Activated T-helper 1 cell treated with Interleukin-2 at 50 U/mL for 16 hours (primary cell): ENCODE measurements around the gene LCP2.
A peak's percentile ranks its signal among the peaks of the same experiment; 100 is the strongest.
"Not testable (repeated sequence)": the region's sequence is repeated elsewhere in the genome, so short reads cannot be mapped to it uniquely, and the experiment has no call there.

Experiments
- DNase-seq: peaks from one replicate; pipeline ENCODE4 v3.0.0-alpha.2; 2020; ENCODE audit warnings: low read depth

The LCP2 gene

DNA sequence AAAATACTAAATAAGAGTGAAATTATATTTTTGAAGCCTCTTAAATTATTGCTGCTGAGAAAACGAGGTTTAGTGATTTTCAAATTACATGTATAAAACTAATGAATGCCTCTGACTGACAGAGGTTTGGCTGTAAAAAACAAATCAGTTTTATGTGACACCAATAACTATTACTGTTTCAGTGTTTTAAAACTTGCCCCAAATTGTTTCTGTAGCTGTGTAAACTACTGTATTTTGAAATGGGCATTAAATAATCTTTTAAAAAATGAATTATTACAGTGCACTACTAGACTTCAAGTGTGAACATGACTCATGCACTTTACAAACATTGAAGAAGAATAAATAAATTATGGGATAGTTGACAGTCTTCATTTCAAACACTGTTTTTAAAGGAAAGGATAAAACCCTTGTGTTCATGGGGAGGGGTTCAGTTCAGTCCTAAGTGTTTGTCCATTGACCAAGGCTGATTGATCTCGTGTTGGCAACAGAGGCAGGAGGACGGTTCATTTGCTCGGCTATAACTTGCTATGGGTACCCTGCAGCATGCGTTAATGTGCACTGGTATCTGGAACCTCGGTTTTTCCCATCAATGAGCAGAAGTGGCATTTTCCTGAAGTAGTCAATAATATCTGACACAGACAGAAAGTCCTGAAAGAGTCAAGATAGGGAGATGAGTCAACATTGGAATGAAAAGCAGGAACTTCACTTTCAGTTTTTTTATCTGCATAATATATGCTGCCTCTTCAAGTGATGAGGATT lies 49.2 kb downstream of the LCP2 start:
- DNase-seq, result no peak

GRCh38 chr5:170247363-170247762 lies 50.2 kb downstream of the LCP2 start:
- DNase-seq, result no peak

GRCh38 chr5:170246126-170246870 lies 51.3 kb downstream of the LCP2 start:
- DNase-seq, result no peak

DNA sequence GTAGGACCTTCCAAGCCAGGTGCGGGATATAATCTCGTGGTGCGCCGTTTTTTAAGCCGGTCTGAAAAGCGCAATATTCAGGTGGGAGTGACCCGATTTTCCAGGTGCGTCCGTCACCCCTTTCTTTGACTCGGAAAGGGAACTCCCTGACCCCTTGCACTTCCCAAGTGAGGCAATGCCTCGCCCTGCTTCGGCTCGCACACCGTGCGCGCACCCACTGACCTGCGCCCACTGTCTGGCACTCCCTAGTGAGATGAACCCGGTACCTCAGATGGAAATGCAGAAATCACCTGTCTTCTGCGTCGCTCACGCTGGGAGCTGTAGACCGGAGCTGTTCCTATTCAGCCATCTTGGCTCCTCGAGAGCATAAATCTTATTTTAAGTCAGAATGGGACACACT lies 52.1 kb downstream of the LCP2 start:
- DNase-seq, result not testable (repeated sequence)

DNA sequence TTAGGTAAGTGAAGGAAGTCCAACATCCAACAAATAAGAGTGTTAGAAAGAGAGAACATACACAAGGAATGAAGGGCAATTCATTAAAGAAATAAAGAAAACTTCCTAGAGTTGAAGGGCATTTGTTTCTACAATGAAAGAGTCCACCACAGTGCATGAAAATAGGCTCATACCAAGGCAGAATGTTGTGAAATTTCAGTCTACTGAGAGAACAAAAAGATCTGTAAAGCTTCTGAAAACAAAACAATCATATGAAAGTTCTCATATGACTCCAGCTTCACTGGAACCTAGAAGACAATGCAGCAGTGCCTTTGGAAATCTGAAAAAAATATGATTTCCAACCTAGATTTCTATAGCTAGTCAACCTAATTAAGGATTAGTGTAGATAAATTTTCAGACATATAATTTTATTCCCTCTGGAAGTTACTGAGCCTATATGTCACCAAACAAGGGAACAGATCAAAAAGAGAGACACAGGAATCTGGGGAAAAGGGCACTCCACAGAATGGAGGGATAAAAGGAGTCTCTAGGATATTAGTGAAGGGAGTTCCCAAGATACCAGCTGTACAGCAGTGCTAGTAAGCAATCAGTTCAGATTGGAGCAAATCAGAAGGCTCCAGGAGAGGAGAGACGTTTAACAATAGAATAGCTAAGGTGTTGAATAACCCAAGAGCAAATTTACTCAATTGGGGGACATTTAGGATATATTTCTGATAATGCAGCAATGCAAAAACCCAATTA lies 59.0 kb downstream of the LCP2 start:
- no peak for DNase-seq

DNA sequence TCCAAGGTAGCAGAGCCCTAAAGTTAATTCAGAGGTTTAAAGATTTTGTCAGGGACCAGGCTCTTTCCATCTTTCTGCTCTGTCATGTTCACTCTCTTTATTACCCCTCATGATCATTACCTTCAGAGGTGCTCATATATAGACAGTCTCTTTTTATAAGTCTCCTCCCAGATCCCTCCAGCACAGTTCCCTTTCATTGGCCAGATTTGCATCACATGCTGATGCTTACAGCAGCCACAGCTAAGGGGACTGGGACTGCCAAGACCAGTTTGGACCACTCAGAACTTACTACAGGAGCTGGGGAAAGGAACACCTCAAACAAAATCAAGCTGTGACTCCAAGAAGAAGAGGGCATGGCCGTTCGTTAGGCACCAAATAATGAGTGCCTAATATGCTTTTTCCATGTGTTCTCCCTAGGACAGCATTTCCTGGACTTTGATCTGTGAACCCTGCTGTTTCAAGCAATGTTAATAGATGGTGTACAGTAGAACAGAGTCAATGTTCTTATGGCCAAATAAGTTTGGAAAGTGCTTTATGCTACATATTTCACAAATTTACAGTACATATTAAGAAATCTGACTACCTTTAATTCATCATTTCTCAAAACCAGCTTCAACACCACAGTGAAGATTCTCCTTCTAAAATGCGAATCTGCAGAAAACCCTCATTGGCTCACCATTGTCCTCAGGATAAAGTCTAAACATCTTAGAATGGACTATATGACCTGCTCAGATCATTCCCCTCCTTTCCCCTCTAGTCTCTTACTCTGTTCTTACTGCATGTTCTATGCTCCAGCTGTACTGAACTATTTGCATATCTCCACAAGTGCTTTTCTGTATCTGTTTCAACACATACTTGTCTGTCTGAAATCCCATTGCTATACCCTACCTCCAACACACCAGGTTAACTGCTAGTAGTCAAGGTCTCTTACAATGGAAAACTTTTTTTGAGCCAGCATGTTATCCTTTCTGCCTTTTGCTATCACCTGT lies 61.4 kb downstream of the LCP2 start:
- DNase-seq, result no peak

DNA sequence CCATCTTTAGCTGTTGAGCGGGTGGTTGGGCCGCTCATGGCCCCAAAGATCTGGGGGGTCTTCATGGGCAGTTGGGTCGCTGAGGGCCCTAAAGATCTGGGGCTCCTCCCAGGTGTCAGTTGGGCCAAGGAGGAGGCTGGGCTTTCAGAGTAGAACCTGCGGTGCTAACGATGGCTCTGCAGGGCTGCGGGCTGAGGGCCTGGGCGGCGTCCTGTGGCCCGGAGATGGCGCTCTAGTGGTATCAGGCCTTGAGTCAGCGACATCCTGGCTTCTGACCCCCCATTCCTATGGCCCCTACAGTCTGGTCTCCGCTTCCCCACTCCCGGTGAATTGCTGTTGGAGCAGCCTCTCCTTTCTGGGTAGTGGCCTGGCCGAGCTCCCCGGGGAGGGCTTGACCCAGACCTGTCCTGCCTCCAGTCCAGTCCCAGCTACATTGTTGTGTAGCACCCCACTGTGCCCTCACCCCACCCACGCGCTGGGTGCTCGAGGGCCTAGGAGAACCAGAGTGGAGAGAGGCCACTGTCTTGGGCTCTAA lies 64.2 kb downstream of the LCP2 start:
- no peak for DNase-seq

DNA sequence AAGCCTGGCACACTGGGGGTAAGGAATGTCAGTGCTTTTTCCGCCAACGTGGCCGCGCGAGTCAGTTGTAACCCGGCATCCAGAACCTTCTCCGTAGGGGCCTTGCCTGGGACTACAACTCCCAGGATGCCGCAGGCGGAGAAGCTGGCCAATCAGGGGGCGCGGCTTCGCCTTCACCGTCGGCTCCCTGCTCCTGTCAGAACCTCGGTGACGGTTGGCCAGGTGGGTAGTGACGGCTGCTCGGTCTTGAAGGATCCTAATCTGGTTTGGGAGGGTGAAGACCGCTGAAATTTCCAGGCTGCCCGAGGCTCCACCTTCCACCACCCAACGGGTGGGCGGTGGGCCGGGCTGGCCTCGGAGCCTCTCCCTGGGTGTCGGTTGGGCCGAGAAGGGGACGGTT lies 64.8 kb downstream of the LCP2 start, which contains the start of gene C5orf58:
Gene C5orf58, plus strand, starts transcription at position 200 of the 400 bp plus-strand sequence. CDS start 1,992 bp downstream, outside the sequence.
- no peak for DNase-seq

- DNase-seq, result no peak
Observed at GRCh38 chr5:170228762-170229435, 68.7 kb downstream of the LCP2 start.

GRCh38 chr5:170226661-170227060 lies 70.9 kb downstream of the LCP2 start:
- no peak for DNase-seq

DNA sequence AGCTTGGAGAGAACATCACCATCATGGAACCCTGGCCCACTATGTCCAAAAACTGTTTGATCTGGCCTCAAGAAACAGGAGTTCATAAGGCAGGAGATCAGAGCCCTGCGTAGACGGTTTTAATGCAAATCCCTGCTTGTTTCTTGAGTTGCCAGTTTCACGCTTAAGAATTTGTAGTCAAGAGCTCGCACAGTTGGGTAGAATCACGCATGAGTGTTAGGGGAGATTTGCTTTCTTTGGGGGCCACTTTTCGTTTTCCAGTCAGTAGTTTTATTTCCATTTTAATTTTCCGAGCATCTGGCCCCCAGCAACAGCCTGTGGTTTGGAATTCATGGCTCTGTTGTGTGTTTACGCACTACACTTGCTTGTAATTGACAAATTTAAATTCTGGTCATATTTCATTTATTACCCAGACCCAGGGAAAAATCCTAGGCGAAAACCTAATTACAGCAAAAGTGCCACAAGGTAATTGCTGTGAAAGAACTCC lies 71.4 kb downstream of the LCP2 start:
- no peak for DNase-seq

- DNase-seq, result peak; percentile 54
Observed at GRCh38 chr5:170225326-170226128, 72.0 kb downstream of the LCP2 start.

DNA sequence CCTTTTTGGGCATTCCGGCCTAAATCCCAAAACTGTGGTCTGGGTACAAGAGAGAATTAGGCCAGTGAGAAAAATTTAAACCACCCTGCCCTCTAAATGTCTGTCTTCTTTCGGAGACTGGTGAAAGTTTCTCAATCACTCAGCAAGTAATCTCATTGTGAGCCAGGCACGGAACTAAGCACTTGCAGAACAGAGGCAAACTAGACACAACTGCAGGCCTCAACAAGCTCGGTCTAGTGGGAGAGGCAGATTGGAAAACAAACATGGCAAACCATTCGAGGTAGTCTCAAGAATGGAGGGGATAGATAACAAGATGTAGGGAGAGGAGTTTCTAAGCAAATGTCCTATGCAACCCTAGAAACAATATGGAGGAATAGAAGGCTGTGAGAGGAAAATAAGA lies 73.7 kb downstream of the LCP2 start:
- no peak for DNase-seq

DNA sequence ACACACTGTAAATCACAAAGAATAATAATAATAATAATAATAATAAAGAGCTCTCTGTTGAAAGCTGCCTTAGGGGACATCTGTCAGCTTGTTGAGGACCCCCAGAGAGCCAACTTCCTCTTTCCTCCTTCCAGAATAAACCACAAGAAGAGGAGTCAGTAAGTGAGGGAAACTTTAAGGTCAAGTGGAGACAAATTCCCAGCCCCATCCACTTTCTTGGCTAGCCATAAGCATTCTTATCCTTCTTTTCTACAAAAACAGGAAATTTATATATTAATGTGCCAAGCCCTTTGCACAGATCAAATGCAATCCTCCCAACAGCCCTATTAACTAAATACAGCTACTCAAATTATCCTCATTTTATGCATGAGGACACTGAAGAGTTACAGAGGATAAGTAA lies 74.2 kb downstream of the LCP2 start:
- DNase-seq, result no peak

DNA sequence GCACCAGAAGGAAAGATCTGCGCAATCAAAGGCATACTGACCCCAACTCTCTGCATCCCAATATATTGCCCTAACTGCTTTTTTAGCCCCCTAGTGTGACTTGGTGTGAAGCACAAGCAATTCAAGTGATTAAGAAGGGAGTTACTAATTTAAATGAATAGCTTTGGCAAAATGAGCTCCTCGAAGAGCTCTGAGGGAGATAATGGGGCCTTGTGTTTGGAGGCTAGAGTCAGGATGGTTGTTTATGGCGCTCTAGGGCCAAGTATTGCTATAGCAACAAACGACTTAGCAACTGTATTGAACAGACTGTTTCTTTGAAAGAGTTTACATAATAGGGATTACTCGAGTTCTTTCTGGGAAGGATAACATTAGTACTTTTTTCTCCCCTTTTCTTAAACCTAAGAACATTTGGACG lies 76.2 kb downstream of the LCP2 start:
- no peak for DNase-seq

GRCh38 chr5:170220191-170220590 lies 77.4 kb downstream of the LCP2 start:
- no peak for DNase-seq

GRCh38 chr5:170219615-170220014 lies 78.0 kb downstream of the LCP2 start:
- DNase-seq, result no peak

DNA sequence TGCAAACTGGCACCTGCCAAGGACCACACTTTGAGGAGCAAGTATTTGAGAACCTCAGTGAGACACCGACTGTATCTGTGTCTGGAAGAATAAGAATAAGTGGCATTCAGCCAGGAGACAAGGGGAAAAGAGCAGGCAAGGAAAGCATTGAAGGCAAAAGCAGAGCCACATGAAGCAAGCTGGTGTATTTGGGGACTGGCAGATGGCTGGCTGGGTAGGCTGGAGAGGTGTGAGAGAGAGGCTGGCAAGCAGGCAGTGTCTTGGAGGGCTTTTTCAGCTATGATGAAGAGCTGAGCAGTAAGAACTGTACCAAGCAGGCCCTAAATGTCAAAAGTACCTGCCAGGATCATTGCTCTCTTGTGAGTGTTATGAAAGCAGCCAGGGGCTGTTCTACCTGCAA lies 78.9 kb downstream of the LCP2 start:
- no peak for DNase-seq

DNA sequence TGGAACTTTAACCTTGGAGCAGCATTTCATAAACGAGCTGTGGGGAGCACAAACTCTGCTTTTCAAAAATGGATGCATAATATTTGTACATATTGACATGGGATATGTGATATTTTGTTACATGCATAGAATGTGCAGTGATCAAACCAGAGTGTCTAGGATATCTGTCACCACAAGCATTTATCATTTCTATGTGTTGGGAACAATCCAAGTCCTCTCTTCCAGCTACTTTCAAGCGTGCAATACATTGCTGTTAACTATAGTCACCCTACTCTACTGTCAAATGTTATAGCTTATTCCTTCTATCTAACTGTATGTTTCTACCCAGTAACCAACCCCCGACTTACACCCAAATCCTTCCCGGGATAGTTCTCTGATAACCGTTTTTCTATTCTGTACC lies 79.7 kb downstream of the LCP2 start:
- no peak for DNase-seq
